SK-N-SH (cell line): ENCODE measurements around the gene DCHS1. TPM values are rescaled to one million over a fixed set of nuclear protein-coding genes. Genes with fewer than 3 reads are reported as not detected.

Experiments used
- CTCF ChIA-PET: fragments of 300-600, 350-600 bp; formaldehyde crosslinking; extraction: SDS; loops from one replicate; lab custom pipeline; 2021; lab: Yijun Ruan, JAX
- POLR2A ChIA-PET: fragments of 350-600 bp; sonication (Branson Sonifier 250); formaldehyde crosslinking; extraction: SDS; loops from one replicate; lab custom pipeline; 2020; ENCODE audit warnings: antibody characterized with exemption, inconsistent platforms; lab: Yijun Ruan, JAX
- DNase-seq: peaks from one replicate; pipeline ENCODE4 v3.0.0; 2012
- H2AFZ ChIP-seq: fragments of 200-600 bp; sonication (generic); 2 replicates; pipeline ENCODE4 v1.8.1; 2016; ENCODE audit warnings: antibody characterized with exemption, mild to moderate bottlenecking, low read depth
- H3F3A ChIP-seq: fragments of 200-600 bp; sonication (generic); replicated peaks from 2 replicates; pipeline ENCODE3; 2016; ENCODE audit warnings: antibody characterized with exemption, mild to moderate bottlenecking; ENCODE audit not compliant: insufficient read depth
- H3K27ac ChIP-seq, 2 experiments: fragments of 200-500 bp in 1 of 2; fragments of 200-600 bp in 1 of 2; sonication (Bioruptor generic) in 1 of 2; sonication (generic), shearing (Covaris generic) in 1 of 2; 2 replicates each; pipeline versions ENCODE4 v1.5.1 to v1.6.1; 2014 to 2016; ENCODE audit warnings: low read depth in 2 of 2, inconsistent platforms in 1 of 2, low read length in 1 of 2, mild to moderate bottlenecking in 1 of 2, mixed read lengths in 1 of 2
- H3K27me3 ChIP-seq: fragments of 200-600 bp; sonication (generic), shearing (Covaris generic); 2 replicates; pipeline ENCODE4 v1.6.1; 2016; ENCODE audit warnings: mixed run types; ENCODE audit not compliant: insufficient read depth
- H3K36me3 ChIP-seq, 2 experiments: fragments of 200-500 bp in 1 of 2; fragments of 200-600 bp in 1 of 2; sonication (Bioruptor generic) in 1 of 2; sonication (generic) in 1 of 2; replicated peaks in 1 of 2; 2 replicates each; pipeline versions ENCODE3 to v1.5.1; 2014 to 2016; ENCODE audit warnings: low read length in 1 of 2, mild to moderate bottlenecking in 1 of 2; ENCODE audit not compliant: insufficient read depth in 2 of 2, control insufficient read depth in 1 of 2
- H3K4me1 ChIP-seq, 2 experiments: fragments of 200-500 bp in 1 of 2; fragments of 200-600 bp in 1 of 2; sonication (Bioruptor generic) in 1 of 2; sonication (generic), shearing (Covaris generic) in 1 of 2; 2 replicates each; pipeline versions ENCODE4 v1.5.1 to v1.6.1; 2014 to 2016; ENCODE audit warnings: low read depth in 1 of 2, low read length in 1 of 2, mixed run types in 1 of 2; ENCODE audit not compliant: insufficient read depth in 2 of 2, control insufficient read depth in 1 of 2
- H3K4me2 ChIP-seq: fragments of 200-600 bp; sonication (generic), shearing (Covaris generic); 2 replicates; pipeline ENCODE4 v1.6.1; 2017; ENCODE audit warnings: mixed run types
- H3K4me3 ChIP-seq, 2 experiments: fragments of 200-500 bp in 1 of 2; fragments of 200-600 bp in 1 of 2; sonication (Bioruptor generic) in 1 of 2; sonication (generic), shearing (Covaris generic) in 1 of 2; 2 replicates each; pipeline versions ENCODE4 v1.5.1 to v1.8.1; 2014 to 2016; ENCODE audit warnings: low read depth in 2 of 2, inconsistent platforms in 1 of 2, low read length in 1 of 2, mild to moderate bottlenecking in 1 of 2, mixed read lengths in 1 of 2, moderate library complexity in 1 of 2
- H3K79me2 ChIP-seq: fragments of 200-600 bp; sonication (generic); 2 replicates; pipeline ENCODE4 v1.8.1; 2017; ENCODE audit warnings: mild to moderate bottlenecking; ENCODE audit not compliant: insufficient read depth
- H3K9ac ChIP-seq: fragments of 200-600 bp; sonication (generic); 2 replicates; pipeline ENCODE4 v1.6.1; 2017; ENCODE audit warnings: mixed run types
- H3K9me2 ChIP-seq: fragments of 200-600 bp; sonication (generic); 2 replicates; pipeline ENCODE4 v1.6.1; 2017; ENCODE audit warnings: mixed run types
- H3K9me3 ChIP-seq: fragments of 200-600 bp; sonication (generic); 2 replicates; pipeline ENCODE4 v1.6.1; 2017; ENCODE audit warnings: mixed run types, mild to moderate bottlenecking, moderate library complexity
- H4K20me1 ChIP-seq: fragments of 200-600 bp; sonication (generic); 2 replicates; pipeline ENCODE4 v1.6.1; 2017; ENCODE audit warnings: mild to moderate bottlenecking, mixed run types; ENCODE audit not compliant: insufficient read depth
- CTCF ChIP-seq: fragments of 200-600 bp; sonication (generic); IDR thresholded peaks from 2 replicates; pipeline ENCODE4 v1.6.1; 2017; ENCODE audit warnings: antibody characterized with exemption, mild to moderate bottlenecking, moderate library complexity
- ELF1 ChIP-seq: IDR thresholded peaks from 2 replicates; pipeline ENCODE4 v1.4.0; 2012
- FOSL2 ChIP-seq: IDR thresholded peaks from 2 replicates; pipeline ENCODE4 v1.4.0; 2012; ENCODE audit warnings: low read depth, mild to moderate bottlenecking, moderate library complexity, borderline replicate concordance
- GABPA ChIP-seq: IDR thresholded peaks from 2 replicates; pipeline ENCODE4 v1.4.0; 2012; ENCODE audit warnings: low read depth, mild to moderate bottlenecking
- GATA2 ChIP-seq: sonication (generic); formaldehyde crosslinking; IDR thresholded peaks from 2 replicates; pipeline ENCODE4 v1.5.0; 2020; ENCODE audit warnings: mild to moderate bottlenecking, missing genetic modification reagents
- JUND ChIP-seq: IDR thresholded peaks from 2 replicates; pipeline ENCODE4 v1.4.0; 2012
- MAX ChIP-seq: IDR thresholded peaks from 2 replicates; pipeline ENCODE4 v1.4.0; 2012; ENCODE audit warnings: low read depth
- PBX3 ChIP-seq: IDR thresholded peaks from 2 replicates; pipeline ENCODE4; 2012
- POLR2AphosphoS5 ChIP-seq: IDR thresholded peaks from 2 replicates; pipeline ENCODE4 v1.6.1; 2012; ENCODE audit warnings: low read depth, low read length
- RCOR1 ChIP-seq: fragments of 150-350 bp; IDR thresholded peaks from 2 replicates; pipeline ENCODE4 v1.6.1; 2017; ENCODE audit warnings: antibody characterized with exemption, low read length
- RXRA ChIP-seq: IDR thresholded peaks from 2 replicates; pipeline ENCODE4 v1.4.0; 2012; ENCODE audit warnings: low read depth, mild to moderate bottlenecking, borderline replicate concordance
- SIN3A ChIP-seq: IDR thresholded peaks from 2 replicates; pipeline ENCODE4 v1.6.1; 2012; ENCODE audit warnings: low read depth, mild to moderate bottlenecking, low read length, moderate library complexity, borderline replicate concordance
- SMC3 ChIP-seq: IDR thresholded peaks from 2 replicates; pipeline ENCODE4 v1.6.1; 2012; ENCODE audit warnings: low read depth, low read length, improper control_type of control experiment
- TAF1 ChIP-seq: IDR thresholded peaks from 2 replicates; pipeline ENCODE4 v1.6.1; 2012; ENCODE audit warnings: low read depth, mild to moderate bottlenecking, low read length, moderate library complexity, borderline replicate concordance
- TCF12 ChIP-seq: IDR thresholded peaks from 2 replicates; pipeline ENCODE4 v1.4.0; 2012
- TEAD4 ChIP-seq: IDR thresholded peaks from 2 replicates; pipeline ENCODE4 v1.4.0; 2012; ENCODE audit warnings: mild to moderate bottlenecking, borderline replicate concordance; ENCODE audit not compliant: insufficient read depth
- USF2 ChIP-seq: fragments of 150-350 bp; IDR thresholded peaks from 2 replicates; pipeline ENCODE4 v1.6.1; 2017; ENCODE audit warnings: antibody characterized with exemption, low read length, low read depth, borderline replicate concordance
- WGBS: methylation state at CpG from one replicate; pipeline ENCODE4 v1.1.6; 2017; ENCODE audit warnings: low lambda C conversion rate; 5-methylcytosine and 5-hydroxymethylcytosine counted together
- polyA plus RNA-seq, 3 experiments: library from polyadenylated mRNA; depleted of rRNA; stranded (reverse); fragments of >200 nt; gene quantifications; 2 replicates each; pipeline ENCODE4 v1.2.3, GENCODE V29; 2012

Gene DCHS1
- polyA plus RNA-seq, 1 of the 3 experiments (the other 2 are of a cell fraction) = 5.7 TPM

- DNase-seq = no peak
- no peak overlapping the region for H2AFZ ChIP-seq
- H3K9me3 ChIP-seq = no peaks in the 10 kb centered on the region
- H3K27ac ChIP-seq = peak overlapping the region; percentile 91 to 94
- peaks cover 45% of the 10 kb centered on the region for H3F3A ChIP-seq
- H3K36me3 ChIP-seq = peaks cover 34 to 40% of the 10 kb centered on the region in 2 experiments
- TF ChIP-seq ELF1 (no peak), GATA2 (CRISPR knock-in tag) (no peak), TEAD4 (0 out of 2 replicates have a peak, but pooled peaks have one; percentile 4), USF2 (no peak)
- H3K9me2 ChIP-seq = no peaks in the 10 kb centered on the region
- ChIA-PET CTCF (interaction anchor here (0.9 to 2.4 kb wide), 4 partner anchors 11 to 76 kb away, joined by 3 to 9 read pairs (median 4); partner anchors contain the start of gene MRPL17), POLR2A (interaction anchor here (0.9 to 1.7 kb wide), 3 partner anchors 40 to 188 kb away, joined by 3 to 6 read pairs (median 4); partner anchors contain the start of genes APBB1 and MRPL17)
- peaks cover 93% of the 10 kb centered on the region for H3K79me2 ChIP-seq
- H4K20me1 ChIP-seq = no peaks in the 10 kb centered on the region; the same call in 1 of the 2 replicates
- H3K9ac ChIP-seq = peak overlapping the region; percentile 6; the same call in 1 of the 2 replicates
- peak overlapping the region; percentile 86 for H3K4me2 ChIP-seq
- H3K27me3 ChIP-seq = no peaks in the 10 kb centered on the region
- peak overlapping the region in 1 of 2 experiments; percentile 41; a peak in 2 of 4 replicates for H3K4me3 ChIP-seq
- H3K4me1 ChIP-seq = peaks cover 26 to 47% of the 10 kb centered on the region in 2 experiments
Measured at GRCh38 chr11:6607190-6607795, 48.3 kb downstream of the DCHS1 start.

GRCh38 chr11:6606471-6607189 lies 49.0 kb downstream of the DCHS1 start:
- Histone ChIP-seq H3K9me2 (no peaks in the 10 kb centered on the region), H3F3A (peaks cover 44% of the 10 kb centered on the region), H3K4me1 (peaks cover 26 to 52% of the 10 kb centered on the region in 2 experiments), H3K9me3 (no peaks in the 10 kb centered on the region), H3K79me2 (peaks cover 98% of the 10 kb centered on the region), H3K4me3 (peak overlapping the region; percentile 23 to 95; a peak in 3 of 4 replicates), H2AFZ (0 out of 2 replicates have a peak overlapping the region, but pooled peaks have one; percentile 56), H3K9ac (peak overlapping the region; percentile 49), H3K27ac (peak overlapping the region; percentile 91 to 94)
- WGBS = 5% methylated on average over 10 of the region's 11 CpGs
- POLR2A ChIA-PET = interaction anchor here (0.9 to 1.7 kb wide), 3 partner anchors 40 to 187 kb away, joined by 3 to 6 read pairs (median 4); partner anchors contain the start of genes APBB1 and MRPL17
- peak; percentile 91 for DNase-seq
- TF ChIP-seq MAX (peak; percentile 62), FOSL2 (peak; percentile 64; the same call in 1 of the 2 replicates), RCOR1 (peak; percentile 32; the same call in 1 of the 2 replicates), TAF1 (peak; percentile 41; the same call in 1 of the 2 replicates), GABPA (peak; percentile 69), TEAD4 (peak; percentile 64), USF2 (no peak), SIN3A (peak; percentile 54; the same call in 1 of the 2 replicates), JUND (peak; percentile 84), TCF12 (peak; percentile 88), SMC3 (no peak), RXRA (no peak), PBX3 (peak; percentile 45), POLR2AphosphoS5 (peak; percentile 77), CTCF (peak; percentile 14; the same call in 1 of the 2 replicates), ELF1 (peak; percentile 59)
- TF ChIP-seq, all 33 proteins: peak for 13
- Histone ChIP-seq H4K20me1 (no peaks in the 10 kb centered on the region; the same call in 1 of the 2 replicates), H3K36me3 (peaks cover 34 to 43% of the 10 kb centered on the region in 2 experiments), H3K27me3 (no peaks in the 10 kb centered on the region), H3K4me2 (peak overlapping the region; percentile 86)
- CTCF ChIA-PET = interaction anchor here (0.9 to 2.4 kb wide), 4 partner anchors 12 to 77 kb away, joined by 3 to 9 read pairs (median 4); partner anchors contain the start of gene MRPL17
